GM19455 (cell line): ENCODE measurements around the gene POLR1D.
"Not testable (repeated sequence)": the region's sequence is repeated elsewhere in the genome, so short reads cannot be mapped to it uniquely, and the experiment has no call there.

ENCODE experiments used
- ATAC-seq: cut with Tn5 transposase; IDR thresholded peaks from one replicate; pipeline ENCODE4 v1.9.1; 2021; ENCODE audit not compliant: unreplicated experiment

The POLR1D gene

DNA sequence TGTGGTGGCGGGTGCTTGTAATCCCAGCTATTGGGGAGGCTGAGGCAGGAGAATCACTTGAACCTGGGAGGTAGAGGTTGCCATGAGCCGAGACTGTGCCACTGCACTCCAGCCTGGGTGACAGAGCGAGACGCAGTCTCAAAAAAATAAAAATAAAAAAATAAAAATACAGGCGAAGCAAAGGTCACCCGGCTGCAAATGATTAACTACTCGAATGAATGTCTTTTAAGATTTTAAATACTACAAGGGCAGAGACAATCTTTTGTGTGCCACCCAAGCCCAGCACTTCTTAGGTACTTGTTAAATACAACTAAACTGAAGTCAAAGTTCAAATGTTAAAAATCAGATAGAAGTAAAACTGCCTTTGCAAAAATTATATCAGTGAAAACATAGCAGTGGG is 8.1 kb upstream of the POLR1D start:
- no peak for ATAC-seq

DNA sequence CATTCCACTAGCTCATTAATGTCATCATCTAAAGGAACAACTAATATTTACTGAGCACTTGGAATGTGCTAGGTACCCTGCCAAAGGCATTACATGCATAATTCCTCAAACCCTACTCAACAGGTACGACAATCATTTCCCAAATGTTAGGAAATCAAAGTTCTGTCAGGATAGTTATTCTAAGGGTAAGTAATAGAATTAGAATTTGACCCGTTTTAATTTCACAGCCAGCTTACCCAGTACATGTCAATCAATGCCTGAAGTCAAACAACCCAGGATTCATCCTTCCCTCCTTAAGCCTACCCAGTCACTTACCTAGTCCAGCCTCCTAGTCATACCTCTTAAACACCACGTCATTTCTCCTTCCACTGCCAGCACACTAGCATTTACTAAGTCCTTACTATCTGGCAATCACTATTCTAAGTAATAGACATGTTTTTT is 3.8 kb upstream of the POLR1D start:
- no peak for ATAC-seq

DNA sequence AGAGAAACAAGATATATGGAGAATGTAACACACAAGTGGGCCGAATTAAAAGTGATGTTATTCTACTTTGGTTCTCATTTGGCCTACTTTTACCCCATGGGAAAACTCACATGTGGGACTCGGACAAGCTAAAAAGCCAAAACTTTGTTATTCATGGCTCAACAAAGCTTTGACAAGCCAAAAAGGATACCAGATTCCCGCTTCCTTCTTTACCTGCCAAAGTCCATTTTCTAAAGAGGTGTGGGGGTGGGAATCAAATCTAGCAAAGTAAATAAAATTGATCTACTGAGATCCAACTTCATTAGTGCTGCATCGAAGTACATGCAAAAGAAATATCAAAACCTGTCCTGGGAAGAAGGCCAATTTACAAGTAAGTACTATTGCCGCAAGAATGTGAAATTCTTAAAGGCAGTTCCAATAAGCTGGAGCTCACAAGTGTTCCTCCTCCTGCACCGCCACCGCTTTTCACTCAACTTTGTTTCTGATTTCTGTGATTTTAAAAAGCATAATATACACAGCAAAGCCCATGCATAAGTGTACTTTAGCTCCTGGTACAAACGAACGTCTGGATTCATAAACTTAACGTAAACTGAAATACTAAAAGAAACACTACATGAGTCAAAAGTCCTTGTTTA is 2.5 kb upstream of the POLR1D start:
- ATAC-seq = no peak

GRCh38 chr13:27619728-27620376 is 1.8 kb upstream of the POLR1D start:
- ATAC-seq = peak; percentile 38

GRCh38 chr13:27620377-27621115 is 1.1 kb upstream of the POLR1D start, which contains the start of gene LNX2:
Gene LNX2 (minus strand): TSS chr13:27620529. CDS start chr13:27581703, 38,826 bp downstream.
- peak; percentile 85 for ATAC-seq

- ATAC-seq = no peak
Measured at GRCh38 chr13:27621116-27621365, 651 bp upstream of the POLR1D start.

- ATAC-seq = peak; percentile 3
Measured at GRCh38 chr13:27622102-27622820, 569 bp downstream of the POLR1D start.

- no peak for ATAC-seq
Measured at GRCh38 chr13:27622881-27623280, 1.2 kb downstream of the POLR1D start.

DNA sequence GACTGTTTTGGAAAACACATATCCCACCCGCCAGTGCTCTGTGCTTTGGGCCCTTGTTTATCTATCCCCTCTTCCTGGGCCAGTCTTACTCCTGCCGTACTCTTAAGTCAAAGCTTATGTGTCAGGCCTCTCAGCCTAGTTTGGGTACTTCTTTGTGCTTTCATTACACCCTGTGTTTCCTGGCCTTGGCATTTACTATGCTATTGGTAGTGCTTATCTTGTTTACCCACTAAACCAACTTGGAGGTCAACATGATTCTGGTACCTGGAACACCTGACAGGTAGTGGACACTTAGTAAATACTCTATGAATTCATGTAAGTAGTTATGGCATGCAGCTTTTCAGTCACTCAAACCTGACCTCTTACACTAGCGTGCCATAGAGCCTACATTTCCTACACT is 2.4 kb downstream of the POLR1D start:
- no peak for ATAC-seq

DNA sequence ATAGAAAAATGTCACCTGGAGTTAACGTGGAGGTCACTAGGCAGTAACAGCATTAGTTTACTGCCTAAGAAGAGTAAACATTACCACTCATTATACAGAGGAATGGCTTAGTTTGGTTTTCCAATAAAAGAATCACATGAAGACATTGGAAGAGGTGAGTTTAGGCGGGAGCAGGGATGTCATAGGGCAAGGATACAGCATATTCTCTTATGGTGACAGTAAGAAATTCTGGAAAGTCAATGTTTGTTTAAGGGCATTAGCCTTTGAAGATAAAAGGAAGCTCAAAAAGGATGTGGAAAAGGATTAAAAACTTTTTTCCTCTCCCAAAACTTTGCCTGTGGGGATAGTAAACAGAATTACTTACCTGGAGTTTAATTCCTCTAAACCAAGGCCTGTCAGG is 4.1 kb downstream of the POLR1D start:
- ATAC-seq = no peak

GRCh38 chr13:27627380-27627779 is 5.7 kb downstream of the POLR1D start:
- ATAC-seq = no peak

DNA sequence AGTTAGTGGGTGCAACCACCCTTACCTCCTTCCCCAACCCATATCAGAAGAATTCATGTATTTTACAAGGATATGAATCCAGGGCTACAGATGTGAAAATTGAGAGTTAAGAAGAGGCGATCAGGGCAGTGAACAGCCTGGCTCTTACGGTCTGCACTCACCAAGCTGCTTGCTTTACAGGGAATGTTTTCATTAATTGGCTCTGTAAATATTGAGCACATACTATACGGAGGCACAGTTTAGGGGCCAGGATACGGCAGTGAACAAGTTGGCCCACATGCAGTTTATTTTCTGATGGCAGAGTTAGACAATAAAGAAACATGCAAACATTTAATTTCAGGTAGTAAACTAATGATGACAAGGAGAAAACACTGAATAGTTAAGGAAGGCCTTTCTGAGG is 6.4 kb downstream of the POLR1D start:
- no peak for ATAC-seq

- not testable (repeated sequence) for ATAC-seq
Measured at GRCh38 chr13:27628766-27629165, 7.1 kb downstream of the POLR1D start.

DNA sequence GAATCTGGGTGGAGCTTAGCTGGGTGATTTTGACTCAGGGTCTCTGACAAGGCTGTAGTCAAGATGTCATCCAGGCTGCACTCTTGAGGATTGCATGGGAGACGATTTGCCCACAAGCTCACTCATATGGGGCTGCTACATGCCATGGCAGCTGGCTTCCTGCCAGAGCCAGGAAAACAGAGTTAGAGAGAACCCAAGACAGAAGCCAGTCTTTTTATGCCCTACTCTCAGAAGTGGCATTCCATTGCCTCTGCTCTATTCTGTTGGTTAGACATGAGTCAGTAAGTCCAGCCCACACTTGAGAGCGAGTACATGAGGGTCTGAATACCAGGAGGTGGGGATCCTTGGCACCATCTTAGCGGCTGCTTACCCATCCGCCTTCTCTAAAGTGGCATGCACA is 9.5 kb downstream of the POLR1D start:
- ATAC-seq = no peak

GRCh38 chr13:27631665-27632064 is 10.0 kb downstream of the POLR1D start:
- ATAC-seq = no peak

GRCh38 chr13:27632214-27632613 is 10.5 kb downstream of the POLR1D start:
- no peak for ATAC-seq

GRCh38 chr13:27632648-27633047 is 11.0 kb downstream of the POLR1D start:
- no peak for ATAC-seq

- no peak for ATAC-seq
Measured at GRCh38 chr13:27634231-27634630, 12.5 kb downstream of the POLR1D start.

GRCh38 chr13:27634791-27635190 is 13.1 kb downstream of the POLR1D start:
- no peak for ATAC-seq

DNA sequence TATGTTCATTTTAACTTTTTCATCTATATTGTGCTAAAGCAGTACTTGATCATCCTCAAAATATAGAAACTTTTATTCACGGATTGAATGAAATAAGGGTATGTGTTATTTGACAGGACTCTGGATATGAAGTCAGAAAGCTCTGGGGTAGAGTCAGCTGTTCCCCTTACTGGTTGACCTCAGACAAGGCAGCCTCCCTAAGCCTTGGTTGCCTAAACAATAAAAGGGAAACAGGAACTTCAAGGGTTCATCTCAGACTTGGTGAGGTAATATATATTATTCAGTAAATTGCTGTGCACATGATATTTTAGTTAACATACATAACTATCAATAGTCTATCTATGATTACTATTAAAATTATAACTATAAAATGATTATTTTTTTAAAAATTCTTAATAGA is 13.6 kb downstream of the POLR1D start:
- ATAC-seq = no peak

- ATAC-seq = no peak
Measured at GRCh38 chr13:27636589-27637288, 15.0 kb downstream of the POLR1D start.
